ENCODE results near the gene CLEC17A. TPM values are rescaled to one million over a fixed set of nuclear protein-coding genes. Genes with fewer than 3 reads are reported as not detected.

The CLEC17A gene
- total and polyA plus RNA-seq, 2 of the 8 experiments (the other 6 are each of a cell fraction or from before 2014, with no cell fraction given) = not detected

GRCh38 chr19:14560776-14561108 lies 22.1 kb upstream of the CLEC17A start:
- H3K9me3 ChIP-seq (ENCODE audit: insufficient read depth in 2 of 2, low read depth in 1 of 2, low read length in 1 of 2) = no peaks in the 10 kb centered on the region
- H3K23ac ChIP-seq (ENCODE audit: insufficient read length) = no peak overlapping the region
- peaks cover 4 to 18% of the 10 kb centered on the region in 2 experiments for H4K20me1 ChIP-seq (replicated peaks in 1 of 2; ENCODE audit: control insufficient read depth in 1 of 2, insufficient read depth in 2 of 2, low read length in 2 of 2)
- peaks cover 9% of the 10 kb centered on the region for H3K79me1 ChIP-seq (ENCODE audit: low read depth, low read length)
- H3K56ac ChIP-seq (replicated peaks; ENCODE audit: insufficient read length, low read depth, low read length) = no peak overlapping the region
- no peak overlapping the region for H2BK15ac ChIP-seq (ENCODE audit: low read length)
- no peak overlapping the region for H4K8ac ChIP-seq (ENCODE audit: extremely low read depth, insufficient read depth, low read length)
- H2AFZ ChIP-seq (ENCODE audit: low read length) = no peak overlapping the region
- H2BK12ac ChIP-seq (ENCODE audit: low read depth, low read length) = no peak overlapping the region; the same call in 1 of the 2 replicates
- H3K23me2 ChIP-seq (ENCODE audit: low read depth, low read length) = no peaks in the 10 kb centered on the region
- peaks cover 0 to 25% of the 10 kb centered on the region in 2 experiments; a peak in 1 of 4 replicates for H3K79me2 ChIP-seq (ENCODE audit: control insufficient read depth in 1 of 2, insufficient read depth in 2 of 2, low read length in 2 of 2)
- H3K4me2 ChIP-seq (ENCODE audit: insufficient read depth in 1 of 2, low read depth in 2 of 2, low read length in 2 of 2) = no peak overlapping the region
- FAIRE-seq (no peak), DNase-seq (ENCODE audit: low read depth in 1 of 2, low spot score in 2 of 2) (no peak)
- H3K18ac ChIP-seq (ENCODE audit: extremely low read depth, low read length) = no peak overlapping the region
- 90% methylated on average over 6 of the region's 6 CpGs; no CpG with 5 or more reads in 1 of the 2 experiments for WGBS, 2 experiments (ENCODE audit: extremely low coverage in 1 of 2, insufficient coverage in 1 of 2, insufficient read length in 1 of 2, insufficient replicate concordance in 2 of 2, low coverage in 1 of 2, low lambda C conversion rate in 2 of 2, missing lambda C conversion rate in 1 of 2)
- TF ChIP-seq SP4 (IDR thresholded peaks at IDR 0.05; ENCODE audit: low read length) (no peak), TBP (IDR thresholded peaks at IDR 0.05; ENCODE audit: low read depth, low read length) (no peak), CEBPB (IDR thresholded peaks at IDR 0.05; ENCODE audit: low read depth, low read length) (no peak), KDM1A (IDR thresholded peaks at IDR 0.05; ENCODE audit: borderline replicate concordance, low read length) (no peak), ATF3 (IDR thresholded peaks at IDR 0.05; ENCODE audit: insufficient read depth, low read depth, low read length) (no peak), JUND (IDR thresholded peaks at IDR 0.05; ENCODE audit: low read length) (no peak), RBBP5 (IDR thresholded peaks at IDR 0.05; ENCODE audit: borderline replicate concordance, low read depth, low read length) (no peak), RAD21 (IDR thresholded peaks at IDR 0.05 in 1 of 2, conservative IDR thresholded peaks at IDR 0.05 in 1 of 2; ENCODE audit: low read depth in 2 of 2, low read length in 2 of 2) (no peak), MAFK (IDR thresholded peaks at IDR 0.05; ENCODE audit: low read depth, low read length) (no peak), EZH2 (IDR thresholded peaks at IDR 0.05; ENCODE audit: low read depth, low read length, severe bottlenecking) (no peak), KDM5A (IDR thresholded peaks at IDR 0.05; ENCODE audit: low read length) (no peak), TAF7 (optimal IDR thresholded peaks at IDR 0.05; ENCODE audit: borderline replicate concordance, low read depth, low read length) (no peak)
- H2AK5ac ChIP-seq (ENCODE audit: low read depth, low read length) = no peak overlapping the region
- ChIA-PET POLR2A (ENCODE audit: partially characterized antibody) (interaction anchor here (1.8 kb wide), 1 partner anchor 8 kb away, joined by 4 read pairs; no protein-coding TSS in a partner anchor), CTCF (ENCODE audit: partially characterized antibody) (no interaction called here)
- H2BK20ac ChIP-seq (ENCODE audit: low read length) = no peak overlapping the region
- no peaks in the 10 kb centered on the region for H3K27me3 ChIP-seq (replicated peaks in 1 of 4; ENCODE audit: control insufficient read depth in 3 of 4, extremely low read depth in 1 of 4, insufficient read depth in 3 of 4, low read length in 3 of 4)
- H2BK5ac ChIP-seq (ENCODE audit: low read depth, low read length) = peak overlapping the region; percentile 9; the same call in 1 of the 2 replicates
- H2BK120ac ChIP-seq (replicated peaks; ENCODE audit: low read depth, low read length) = no peak overlapping the region
- no peak overlapping the region for H3K4me3 ChIP-seq (ENCODE audit: extremely low read depth in 1 of 4, insufficient read depth in 2 of 4, low read depth in 3 of 4, low read length in 4 of 4)
- H3K4me1 ChIP-seq (replicated peaks in 1 of 4; ENCODE audit: control insufficient read depth in 3 of 4, insufficient read depth in 4 of 4, low read length in 3 of 4) = peaks cover 0 to 44% (median 38%) of the 10 kb centered on the region in 4 experiments; a peak in 6 of 7 replicates
- no peak overlapping the region for H3K14ac ChIP-seq (ENCODE audit: insufficient read length)
- no peak overlapping the region for H4K5ac ChIP-seq (ENCODE audit: insufficient read length, low read depth, low read length)
- H4K91ac ChIP-seq (replicated peaks; ENCODE audit: insufficient read length, low read length) = no peak overlapping the region
- 0 out of 2 replicates have a peak overlapping the region, but pooled peaks have one; percentile 34 for H3K27ac ChIP-seq (ENCODE audit: low read depth, low read length)
- H3K9ac ChIP-seq (replicated peaks in 1 of 4; ENCODE audit: extremely low read depth in 1 of 4, low read depth in 3 of 4, low read length in 3 of 4) = no peak overlapping the region
- H3K36me3 ChIP-seq (ENCODE audit: control insufficient read depth in 2 of 4, insufficient read depth in 4 of 4, low read length in 3 of 4) = peaks cover 0 to 10% (median 4%) of the 10 kb centered on the region in 4 experiments; a peak in 3 of 8 replicates
- no peak overlapping the region for H3K4ac ChIP-seq (replicated peaks; ENCODE audit: insufficient read length, low read depth, low read length)
